Activated CD4-positive, CD25-positive, alpha-beta regulatory T cell (primary cell): ENCODE data around the gene APOA1.

Experiments used
- DNase-seq, 4 experiments: peaks; one replicate each; lab custom pipeline; 2025; lab: John Stamatoyannopoulos, UW

The APOA1 gene

GRCh38 chr11:116833816-116834534, 3.4 kb downstream of the APOA1 start:
- no peak for DNase-seq

- DNase-seq = no peak
Measured at GRCh38 chr11:116833491-116833815, 4.0 kb downstream of the APOA1 start.

DNA sequence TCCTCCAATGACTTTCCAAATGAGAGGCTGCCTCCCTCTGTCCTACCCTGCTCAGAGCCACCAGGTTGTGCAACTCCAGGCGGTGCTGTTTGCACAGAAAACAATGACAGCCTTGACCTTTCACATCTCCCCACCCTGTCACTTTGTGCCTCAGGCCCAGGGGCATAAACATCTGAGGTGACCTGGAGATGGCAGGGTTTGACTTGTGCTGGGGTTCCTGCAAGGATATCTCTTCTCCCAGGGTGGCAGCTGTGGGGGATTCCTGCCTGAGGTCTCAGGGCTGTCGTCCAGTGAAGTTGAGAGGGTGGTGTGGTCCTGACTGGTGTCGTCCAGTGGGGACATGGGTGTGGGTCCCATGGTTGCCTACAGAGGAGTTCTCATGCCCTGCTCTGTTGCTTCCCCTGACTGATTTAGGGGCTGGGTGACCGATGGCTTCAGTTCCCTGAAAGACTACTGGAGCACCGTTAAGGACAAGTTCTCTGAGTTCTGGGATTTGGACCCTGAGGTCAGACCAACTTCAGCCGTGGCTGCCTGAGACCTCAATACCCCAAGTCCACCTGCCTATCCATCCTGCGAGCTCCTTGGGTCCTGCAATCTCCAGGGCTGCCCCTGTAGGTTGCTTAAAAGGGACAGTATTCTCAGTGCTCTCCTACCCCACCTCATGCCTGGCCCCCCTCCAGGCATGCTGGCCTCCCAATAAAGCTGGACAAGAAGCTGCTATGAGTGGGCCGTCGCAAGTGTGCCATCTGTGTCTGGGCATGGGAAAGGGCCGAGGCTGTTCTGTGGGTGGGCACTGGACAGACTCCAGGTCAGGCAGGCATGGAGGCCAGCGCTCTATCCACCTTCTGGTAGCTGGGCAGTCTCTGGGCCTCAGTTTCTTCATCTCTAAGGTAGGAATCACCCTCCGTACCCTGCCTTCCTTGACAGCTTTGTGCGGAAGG, 4.8 kb downstream of the APOA1 start:
- no peak for DNase-seq

DNA sequence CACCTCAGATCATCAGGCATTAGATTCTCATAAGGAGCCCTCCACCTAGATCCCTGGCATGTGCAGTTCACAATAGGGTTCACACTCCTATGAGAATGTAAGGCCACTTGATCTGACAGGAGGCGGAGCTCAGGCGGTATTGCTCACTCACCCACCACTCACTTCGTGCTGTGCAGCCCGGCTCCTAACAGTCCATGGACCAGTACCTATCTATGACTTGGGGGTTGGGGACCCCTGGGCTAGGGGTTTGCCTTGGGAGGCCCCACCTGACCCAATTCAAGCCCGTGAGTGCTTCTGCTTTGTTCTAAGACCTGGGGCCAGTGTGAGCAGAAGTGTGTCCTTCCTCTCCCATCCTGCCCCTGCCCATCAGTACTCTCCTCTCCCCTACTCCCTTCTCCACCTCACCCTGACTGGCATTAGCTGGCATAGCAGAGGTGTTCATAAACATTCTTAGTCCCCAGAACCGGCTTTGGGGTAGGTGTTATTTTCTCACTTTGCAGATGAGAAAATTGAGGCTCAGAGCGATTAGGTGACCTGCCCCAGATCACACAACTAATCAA, 5.6 kb downstream of the APOA1 start:
- no peak for DNase-seq

DNA sequence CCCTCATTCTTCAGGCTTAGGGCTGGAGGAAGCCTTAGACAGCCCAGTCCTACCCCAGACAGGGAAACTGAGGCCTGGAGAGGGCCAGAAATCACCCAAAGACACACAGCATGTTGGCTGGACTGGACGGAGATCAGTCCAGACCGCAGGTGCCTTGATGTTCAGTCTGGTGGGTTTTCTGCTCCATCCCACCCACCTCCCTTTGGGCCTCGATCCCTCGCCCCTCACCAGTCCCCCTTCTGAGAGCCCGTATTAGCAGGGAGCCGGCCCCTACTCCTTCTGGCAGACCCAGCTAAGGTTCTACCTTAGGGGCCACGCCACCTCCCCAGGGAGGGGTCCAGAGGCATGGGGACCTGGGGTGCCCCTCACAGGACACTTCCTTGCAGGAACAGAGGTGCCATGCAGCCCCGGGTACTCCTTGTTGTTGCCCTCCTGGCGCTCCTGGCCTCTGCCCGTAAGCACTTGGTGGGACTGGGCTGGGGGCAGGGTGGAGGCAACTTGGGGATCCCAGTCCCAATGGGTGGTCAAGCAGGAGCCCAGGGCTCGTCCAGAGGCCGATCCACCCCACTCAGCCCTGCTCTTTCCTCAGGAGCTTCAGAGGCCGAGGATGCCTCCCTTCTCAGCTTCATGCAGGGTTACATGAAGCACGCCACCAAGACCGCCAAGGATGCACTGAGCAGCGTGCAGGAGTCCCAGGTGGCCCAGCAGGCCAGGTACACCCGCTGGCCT, 7.1 kb downstream of the APOA1 start:
- no peak for DNase-seq

DNA sequence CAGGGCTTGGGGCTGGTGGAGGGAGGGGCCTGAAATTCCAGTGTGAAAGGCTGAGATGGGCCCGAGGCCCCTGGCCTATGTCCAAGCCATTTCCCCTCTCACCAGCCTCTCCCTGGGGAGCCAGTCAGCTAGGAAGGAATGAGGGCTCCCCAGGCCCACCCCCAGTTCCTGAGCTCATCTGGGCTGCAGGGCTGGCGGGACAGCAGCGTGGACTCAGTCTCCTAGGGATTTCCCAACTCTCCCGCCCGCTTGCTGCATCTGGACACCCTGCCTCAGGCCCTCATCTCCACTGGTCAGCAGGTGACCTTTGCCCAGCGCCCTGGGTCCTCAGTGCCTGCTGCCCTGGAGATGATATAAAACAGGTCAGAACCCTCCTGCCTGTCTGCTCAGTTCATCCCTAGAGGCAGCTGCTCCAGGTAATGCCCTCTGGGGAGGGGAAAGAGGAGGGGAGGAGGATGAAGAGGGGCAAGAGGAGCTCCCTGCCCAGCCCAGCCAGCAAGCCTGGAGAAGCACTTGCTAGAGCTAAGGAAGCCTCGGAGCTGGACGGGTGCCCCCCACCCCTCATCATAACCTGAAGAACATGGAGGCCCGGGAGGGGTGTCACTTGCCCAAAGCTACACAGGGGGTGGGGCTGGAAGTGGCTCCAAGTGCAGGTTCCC, 7.8 kb downstream of the APOA1 start, which contains the start of gene APOC3:
Gene APOC3, plus strand, starts transcription at position 383 of the 659 bp plus-strand sequence. CDS start 676 bp downstream, outside the sequence.
- DNase-seq = no peak

- no peak for DNase-seq
Measured at GRCh38 chr11:116828632-116829524, 8.5 kb downstream of the APOA1 start.

- DNase-seq = no peak
Measured at GRCh38 chr11:116827461-116827860, 10.0 kb downstream of the APOA1 start.

GRCh38 chr11:116826751-116827431, 10.5 kb downstream of the APOA1 start:
- no peak for DNase-seq

DNA sequence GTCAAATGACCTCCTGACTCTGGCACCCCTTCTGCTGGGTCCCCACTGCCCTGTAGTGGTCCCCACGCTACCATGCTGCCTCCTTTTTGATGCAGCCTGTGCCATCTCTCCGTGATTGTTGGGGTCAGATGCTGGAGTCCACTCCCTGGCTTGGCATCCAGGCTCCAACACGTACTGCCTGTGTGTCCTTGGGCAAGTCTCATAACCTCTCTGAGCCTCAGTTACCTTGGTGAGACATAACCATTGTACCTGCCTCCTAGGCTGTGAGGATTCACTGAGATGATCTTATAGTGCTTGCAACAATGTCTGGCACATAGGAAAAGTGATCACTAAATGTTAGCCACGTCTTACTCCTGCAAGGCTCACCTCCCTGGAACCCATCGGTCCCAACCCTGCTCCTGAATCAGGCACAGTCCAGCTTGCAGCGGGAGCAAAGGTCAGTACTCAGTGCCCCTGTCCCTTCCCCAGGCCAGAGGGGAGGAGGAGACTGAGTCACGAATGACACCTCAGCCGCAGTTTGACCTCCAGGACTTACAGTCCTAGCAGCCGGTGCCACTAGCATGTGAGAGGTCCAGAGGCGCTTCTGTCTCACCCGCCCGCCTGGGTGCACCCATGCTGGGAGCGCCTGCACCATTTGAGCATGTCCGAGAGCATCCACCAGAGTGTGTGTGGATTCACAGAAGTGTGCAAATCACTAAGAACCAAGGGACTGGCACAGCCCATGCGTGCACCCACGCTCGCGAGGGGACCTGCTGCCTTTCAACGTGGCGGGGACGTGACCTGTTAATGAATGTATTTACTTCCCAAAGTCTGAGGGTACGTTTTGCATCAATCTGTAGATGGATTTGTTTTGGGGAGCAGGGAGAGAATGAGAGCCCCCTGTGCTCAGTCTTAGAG, 11.3 kb downstream of the APOA1 start:
- DNase-seq = no peak

- no peak for DNase-seq
Measured at GRCh38 chr11:116825434-116825833, 12.0 kb downstream of the APOA1 start.

GRCh38 chr11:116823031-116823843, 14.2 kb downstream of the APOA1 start, which contains the start of gene APOA4:
APOA4 (minus strand) TSS chr11:116823304; CDS start chr11:116823191, 113 bp downstream.
- no peak for DNase-seq

GRCh38 chr11:116822575-116822974, 14.8 kb downstream of the APOA1 start:
- no peak for DNase-seq

DNA sequence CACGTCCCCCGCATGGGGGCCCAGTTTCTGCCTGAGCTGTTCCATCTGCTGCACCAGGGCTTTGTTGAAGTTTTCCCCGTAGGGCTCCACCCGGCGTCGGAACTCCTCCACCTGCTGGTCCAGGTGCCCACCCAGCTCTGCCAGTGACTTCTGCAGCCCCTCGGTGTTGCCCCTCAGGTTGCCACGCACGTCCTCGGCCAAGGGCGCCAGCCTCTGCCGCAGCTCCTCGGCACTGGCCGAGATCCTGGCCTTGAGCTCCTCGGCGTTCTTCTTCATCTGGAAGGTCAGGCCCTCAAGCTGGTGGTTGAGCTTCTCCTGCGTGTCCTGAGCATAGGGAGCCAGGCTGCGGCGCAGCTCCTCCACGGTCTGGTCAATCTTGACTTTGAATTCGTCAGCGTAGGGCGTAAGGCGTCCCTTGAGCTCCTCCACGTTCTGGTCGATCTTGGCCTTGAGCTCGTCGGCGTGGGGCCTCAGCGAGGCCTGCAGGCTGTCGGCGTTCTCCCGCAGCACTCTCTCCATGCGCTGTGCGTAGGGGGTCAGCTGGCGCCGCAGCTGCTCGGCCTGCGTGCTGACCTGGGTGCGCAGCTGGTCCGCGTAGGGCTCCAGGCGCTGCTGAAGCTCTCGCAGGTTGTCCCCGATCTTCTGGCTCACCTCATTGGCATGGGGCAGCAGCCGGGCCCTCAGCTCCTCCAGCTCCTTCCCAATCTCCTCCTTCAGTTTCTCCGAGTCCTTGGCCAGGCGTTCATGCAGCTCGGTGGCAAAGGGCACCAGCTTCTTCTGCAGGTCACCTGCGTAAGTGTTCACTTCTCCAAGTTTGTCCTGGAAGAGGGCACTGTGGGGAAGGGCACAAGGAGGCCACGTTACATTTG, 16.1 kb downstream of the APOA1 start:
- DNase-seq = no peak

DNA sequence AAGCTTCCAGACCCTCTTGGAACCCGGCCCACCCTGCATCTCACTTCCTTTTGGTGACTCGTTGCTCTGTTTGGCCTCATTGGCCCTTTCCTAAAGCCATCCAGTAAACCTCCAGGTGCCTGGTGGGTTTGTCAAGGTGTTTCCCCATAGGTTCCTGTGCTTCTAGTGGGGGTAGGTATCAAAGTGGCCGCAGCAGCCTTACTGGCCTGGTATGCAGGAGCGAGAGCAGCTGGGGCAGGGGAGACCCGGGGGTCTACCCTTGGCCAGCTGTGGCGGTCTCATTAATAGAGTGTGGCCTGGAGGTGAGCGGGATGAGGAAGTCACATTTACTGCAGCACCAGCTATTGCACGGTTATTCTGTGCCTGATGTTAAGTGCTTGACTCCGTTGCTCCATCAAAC, 18.4 kb downstream of the APOA1 start:
- DNase-seq = no peak

DNA sequence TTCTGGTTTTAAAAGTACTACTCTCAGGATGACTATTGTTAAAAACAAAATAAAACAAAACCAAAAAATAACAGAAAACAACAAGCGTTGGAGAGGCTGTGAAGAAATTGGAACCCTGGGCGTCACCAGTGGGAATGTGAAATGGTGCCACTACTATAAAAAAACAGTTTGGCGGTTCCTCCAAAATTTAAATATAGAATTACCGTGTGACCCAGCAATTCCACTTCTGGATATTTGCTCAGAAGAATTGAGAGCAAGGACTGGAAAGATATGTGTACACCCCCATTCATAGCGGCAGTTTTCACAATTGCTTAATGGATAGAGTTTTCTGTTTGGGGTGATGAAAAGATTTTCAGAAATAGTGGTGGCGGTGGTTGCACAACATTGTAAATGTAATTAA, 22.9 kb downstream of the APOA1 start:
- DNase-seq = no peak
